HEK293 (cell line): Measurements from ENCODE around the gene HOXD3.
A peak's percentile ranks its signal among the peaks of the same experiment; 100 is the strongest.

Source experiments
- CTCF ChIA-PET: fragments of 350-600 bp; formaldehyde crosslinking; extraction: SDS; loops from one replicate; lab custom pipeline; 2021; ENCODE audit warnings: antibody characterized with exemption; lab: Yijun Ruan, JAX
- POLR2A ChIA-PET: fragments of 300-600 bp; formaldehyde crosslinking; extraction: SDS; loops from one replicate; lab custom pipeline; 2020; ENCODE audit warnings: antibody characterized with exemption, inconsistent platforms; lab: Yijun Ruan, JAX
- H3K27ac ChIP-seq: fragments of 200-500 bp; sonication (Bioruptor generic); 2 replicates; pipeline ENCODE4 v1.5.1; 2014; ENCODE audit warnings: low read depth, low read length, control low read depth, inconsistent platforms; ENCODE audit errors: extremely low read depth
- H3K36me3 ChIP-seq, 2 experiments: fragments of 200-500 bp in 1 of 2; sonication (Bioruptor generic) in 1 of 2; 1 replicate in 1 of 2; 2 replicates in 1 of 2; pipeline ENCODE4 v1.5.1; 2014 to 2017; ENCODE audit warnings: inconsistent platforms in 2 of 2, low read length in 2 of 2; ENCODE audit not compliant: control insufficient read depth in 2 of 2, insufficient read depth in 1 of 2
- H3K4me1 ChIP-seq: fragments of 200-500 bp; sonication (Bioruptor generic); 2 replicates; pipeline ENCODE4 v1.5.1; 2014; ENCODE audit warnings: mild to moderate bottlenecking, low read length, inconsistent platforms; ENCODE audit not compliant: control insufficient read depth, insufficient read depth
- H3K4me3 ChIP-seq: 2 replicates; pipeline ENCODE4 v1.5.1; 2011; ENCODE audit warnings: low read depth, mild to moderate bottlenecking, control low read depth, low read length, moderate library complexity
- H3K9me3 ChIP-seq: fragments of 200-500 bp; sonication (Bioruptor generic); 2 replicates; pipeline ENCODE4 v1.5.1; 2014; ENCODE audit warnings: low read depth, low read length, inconsistent platforms; ENCODE audit not compliant: control insufficient read depth, insufficient read depth
- ATF2 ChIP-seq: fragments of 450-650 bp; formaldehyde crosslinking; IDR thresholded peaks from 2 replicates; pipeline ENCODE4 v1.5.1; 2016; ENCODE audit warnings: missing biosample characterization, missing genetic modification characterization, low read depth
- FEZF1 ChIP-seq: fragments of 450-650 bp; formaldehyde crosslinking; IDR thresholded peaks from 2 replicates; pipeline ENCODE4 v1.5.1; 2016; ENCODE audit warnings: missing biosample characterization, missing genetic modification characterization
- IKZF3 ChIP-seq: fragments of 450-650 bp; IDR thresholded peaks from 2 replicates; pipeline ENCODE4 v1.5.0; 2018; ENCODE audit warnings: missing biosample characterization, mild to moderate bottlenecking, missing genetic modification characterization, moderate library complexity
- MEIS1 ChIP-seq: sonication (generic); formaldehyde crosslinking; IDR thresholded peaks from 2 replicates; pipeline ENCODE4 v1.8.1; 2022; ENCODE audit warnings: missing genetic modification reagents, mild to moderate bottlenecking, borderline replicate concordance
- PATZ1 ChIP-seq: fragments of 450-650 bp; formaldehyde crosslinking; IDR thresholded peaks from 2 replicates; pipeline ENCODE4 v1.5.1; 2016; ENCODE audit warnings: missing biosample characterization, missing genetic modification characterization
- PRDM1 ChIP-seq: fragments of 450-650 bp; formaldehyde crosslinking; IDR thresholded peaks from 2 replicates; pipeline ENCODE4; 2016; ENCODE audit warnings: missing biosample characterization, missing genetic modification characterization
- PRDM10 ChIP-seq: fragments of 450-650 bp; formaldehyde crosslinking; IDR thresholded peaks from 2 replicates; pipeline ENCODE4 v1.5.1; 2016; ENCODE audit warnings: missing biosample characterization, missing genetic modification characterization
- ZBTB17 ChIP-seq: fragments of 450-650 bp; formaldehyde crosslinking; IDR thresholded peaks from 2 replicates; pipeline ENCODE4 v1.5.1; 2016; ENCODE audit warnings: missing biosample characterization, missing genetic modification characterization
- ZBTB6 ChIP-seq: fragments of 450-650 bp; formaldehyde crosslinking; IDR thresholded peaks from 2 replicates; pipeline ENCODE4 v1.5.1; 2017; ENCODE audit warnings: missing biosample characterization, missing genetic modification characterization
- ZNF10 ChIP-seq: fragments of 450-650 bp; formaldehyde crosslinking; IDR thresholded peaks from 2 replicates; pipeline ENCODE4 v1.5.1; 2017; ENCODE audit warnings: missing biosample characterization, missing genetic modification characterization
- ZNF175 ChIP-seq: fragments of 450-650 bp; formaldehyde crosslinking; IDR thresholded peaks from 2 replicates; pipeline ENCODE4 v1.5.1; 2016; ENCODE audit warnings: missing biosample characterization, missing genetic modification characterization
- ZNF211 ChIP-seq: fragments of 450-650 bp; formaldehyde crosslinking; IDR thresholded peaks from 2 replicates; pipeline ENCODE4 v1.5.1; 2016; ENCODE audit warnings: low read depth, missing biosample characterization, missing genetic modification characterization
- ZNF221 ChIP-seq: fragments of 450-650 bp; formaldehyde crosslinking; IDR thresholded peaks from 2 replicates; pipeline ENCODE4 v1.5.1; 2017; ENCODE audit warnings: missing biosample characterization, missing genetic modification characterization, borderline replicate concordance
- ZNF223 ChIP-seq: fragments of 450-650 bp; formaldehyde crosslinking; IDR thresholded peaks from 2 replicates; pipeline ENCODE4 v1.5.1; 2016; ENCODE audit warnings: missing biosample characterization, missing genetic modification characterization
- ZNF362 ChIP-seq: fragments of 450-650 bp; formaldehyde crosslinking; IDR thresholded peaks from 2 replicates; pipeline ENCODE4 v1.5.1; 2016; ENCODE audit warnings: missing biosample characterization, missing genetic modification characterization
- ZNF366 ChIP-seq: fragments of 450-650 bp; formaldehyde crosslinking; conservative IDR thresholded peaks from 2 replicates; pipeline ENCODE4 v1.5.1; 2016; ENCODE audit warnings: missing biosample characterization, missing genetic modification characterization
- ZNF391 ChIP-seq: fragments of 450-650 bp; formaldehyde crosslinking; IDR thresholded peaks from 2 replicates; pipeline ENCODE4 v1.5.1; 2016; ENCODE audit warnings: low read depth, missing biosample characterization, missing genetic modification characterization, borderline replicate concordance
- ZNF404 ChIP-seq: fragments of 450-650 bp; formaldehyde crosslinking; IDR thresholded peaks from 2 replicates; pipeline ENCODE4 v1.5.1; 2017; ENCODE audit warnings: missing biosample characterization, missing genetic modification characterization
- ZNF561 ChIP-seq: fragments of 450-650 bp; IDR thresholded peaks from 2 replicates; pipeline ENCODE4 v1.5.1; 2018; ENCODE audit warnings: missing biosample characterization, missing genetic modification characterization, borderline replicate concordance
- ZNF654 ChIP-seq: fragments of 450-650 bp; formaldehyde crosslinking; IDR thresholded peaks from 2 replicates; pipeline ENCODE4 v1.5.1; 2016; ENCODE audit warnings: low read depth, missing biosample characterization, missing genetic modification characterization
- ZNF660 ChIP-seq: fragments of 450-650 bp; IDR thresholded peaks from 2 replicates; pipeline ENCODE4 v1.5.1; 2018; ENCODE audit warnings: missing biosample characterization, mild to moderate bottlenecking, missing genetic modification characterization
- ZNF670 ChIP-seq: fragments of 450-650 bp; formaldehyde crosslinking; IDR thresholded peaks from 2 replicates; pipeline ENCODE4 v1.5.1; 2016; ENCODE audit warnings: missing biosample characterization, missing genetic modification characterization, low read depth
- ZSCAN4 ChIP-seq: fragments of 450-650 bp; formaldehyde crosslinking; IDR thresholded peaks from 2 replicates; pipeline ENCODE4 v1.5.1; 2017; ENCODE audit warnings: missing biosample characterization, missing genetic modification characterization

The HOXD3 gene

GRCh38 chr2:176133389-176133788, 23.7 kb upstream of the HOXD3 start (continued):
- TF ChIP-seq ZNF223 (no peak), ZNF404 (tag by site-specific recombination) (no peak), ZNF221 (tag by site-specific recombination) (no peak), ZNF391 (tag by site-specific recombination) (no peak)

- Histone ChIP-seq H3K27ac (no peak overlapping the region), H3K36me3 (no peaks in the 10 kb centered on the region), H3K9me3 (no peaks in the 10 kb centered on the region), H3K4me3 (no peak overlapping the region), H3K4me1 (peaks cover 16% of the 10 kb centered on the region)
- ChIA-PET POLR2A (interaction anchor here (0.7 kb wide), 1 partner anchor 321 kb away, joined by 3 read pairs; no protein-coding TSS in a partner anchor), CTCF (interaction anchor here (0.5 to 1.7 kb wide), 5 partner anchors 10 to 518 kb away, joined by 3 to 8 read pairs (median 4); no protein-coding TSS in a partner anchor)
- no peak for TF ChIP-seq ZNF175
- TF ChIP-seq PRDM1 (tag by site-specific recombination): no peak
- TF ChIP-seq ZNF10 (tag by site-specific recombination): no peak
- no peak for TF ChIP-seq ZNF362 (tag by site-specific recombination)
- TF ChIP-seq ZBTB6 (tag by site-specific recombination): no peak
- no peak for TF ChIP-seq ATF2 (tag by site-specific recombination)
- TF ChIP-seq ZNF660 (tag by site-specific recombination): 0 out of 2 replicates have a peak, but pooled peaks have one; percentile 35
These were observed 23.1 kb upstream of the HOXD3 start for GRCh38 chr2:176134035-176134434.

- H3K27ac ChIP-seq: peak overlapping the region; percentile 98; the same call in 1 of the 2 replicates
- no peaks in the 10 kb centered on the region for H3K36me3 ChIP-seq
- peaks cover 16% of the 10 kb centered on the region for H3K4me1 ChIP-seq
- H3K9me3 ChIP-seq: no peaks in the 10 kb centered on the region
- CTCF ChIA-PET: interaction anchor here (0.6 to 1.0 kb wide), 4 partner anchors 320 to 1014 kb away, joined by 3 read pairs; no protein-coding TSS in a partner anchor
- no peak overlapping the region for H3K4me3 ChIP-seq
- POLR2A ChIA-PET: no interaction called here
- peak; percentile 84 for TF ChIP-seq IKZF3
- peak; percentile 60 for TF ChIP-seq ZSCAN4 (tag by site-specific recombination)
- peak; percentile 21; the same call in 1 of the 2 replicates for TF ChIP-seq ZNF366
- TF ChIP-seq ZNF654 (tag by site-specific recombination): peak; percentile 59
- peak; percentile 58 for TF ChIP-seq PRDM10 (tag by site-specific recombination)
- TF ChIP-seq FEZF1 (tag by site-specific recombination): peak; percentile 87
- peak; percentile 13; the same call in 1 of the 2 replicates for TF ChIP-seq ZBTB17 (tag by site-specific recombination)
- TF ChIP-seq PATZ1: 0 out of 2 replicates have a peak, but pooled peaks have one; percentile 10
- TF ChIP-seq ZNF670 (tag by site-specific recombination): no peak
- 0 out of 2 replicates have a peak, but pooled peaks have one; percentile 33 for TF ChIP-seq ZNF561
- no peak for TF ChIP-seq MEIS1
- TF ChIP-seq ZNF211 (tag by site-specific recombination): no peak
These were observed 22.1 kb upstream of the HOXD3 start for GRCh38 chr2:176135035-176135440.
